Ovary (tissue), 9 donors: ENCODE results near the gene DHDH. TPM values are rescaled to one million over a fixed set of nuclear protein-coding genes. Genes with fewer than 3 reads are reported as not detected.
"Not testable (repeated sequence)": the region's sequence is repeated elsewhere in the genome, so short reads cannot be mapped to it uniquely, and the experiment has no call there.

Experiments
- DNase-seq, 5 donors: peaks; one replicate each; pipeline ENCODE4 v3.0.0-alpha.2; 2019 to 2020
- H3K27ac ChIP-seq, 2 donors: fragments of 200-600 bp; one replicate each; pipeline versions ENCODE4 v1.5.1 to v1.8.0; 2019 to 2022
- H3K27me3 ChIP-seq: fragments of 200-600 bp; one replicate; pipeline ENCODE4 v1.8.0; 2022
- H3K36me3 ChIP-seq: fragments of 200-600 bp; sonication (generic); one replicate; pipeline ENCODE4 v1.5.1; 2019
- H3K4me1 ChIP-seq: one replicate; pipeline ENCODE4 v1.8.1; 2013; ENCODE audit warnings: mild to moderate bottlenecking, moderate library complexity; ENCODE audit not compliant: insufficient read depth
- H3K4me3 ChIP-seq: fragments of 200-600 bp; sonication (generic); one replicate; pipeline ENCODE4 v1.5.1; 2017
- H3K9me3 ChIP-seq, 2 donors: fragments of 200-600 bp in 1 of 2; sonication (generic) in 1 of 2; one replicate each; pipeline versions ENCODE4 v1.5.1 to v1.8.1; 2013 to 2019; ENCODE audit warnings: mild to moderate bottlenecking in 1 of 2, moderate library complexity in 1 of 2
- CTCF ChIP-seq, 3 donors: fragments of 450-650 bp in 2 of 3; fragments of 200-600 bp in 1 of 3; IDR thresholded peaks; one replicate each; pipeline versions ENCODE4 v1.5.1 to v1.8.0; 2016 to 2022; ENCODE audit warnings: antibody characterized with exemption in 3 of 3, mild to moderate bottlenecking in 1 of 3
- EP300 ChIP-seq: sonication (generic); formaldehyde crosslinking; IDR thresholded peaks from one replicate; pipeline ENCODE4 v1.6.1; 2017; ENCODE audit warnings: antibody characterized with exemption
- POLR2A ChIP-seq: fragments of 450-650 bp; IDR thresholded peaks from one replicate; pipeline ENCODE4 v1.6.1; 2017; ENCODE audit warnings: antibody characterized with exemption, mild to moderate bottlenecking, moderate library complexity
- WGBS, 3 donors: extraction: QIAGEN DNeasy Blood & Tissue Kit in 1 of 3; methylation state at CpG; one replicate each; pipeline versions ENCODE4 v1.1.5 to v1.1.7; 2013 to 2017; 5-methylcytosine and 5-hydroxymethylcytosine counted together
- intact Hi-C, 4 donors: fragments of 100-400 bp; cut with DNase I; formaldehyde crosslinking; loops; one replicate each; pipeline versions ENCODE4 v1.11.0 to v1.15.1; 2022 to 2023
- polyA plus RNA-seq, 2 donors: library from polyadenylated mRNA; stranded (reverse); fragments of 200-250 nt in 1 of 2; fragments of 350-450 nt in 1 of 2; fragmentation: Illumina TruSeq in 1 of 2; extraction: RNeasy Lipid Tissue Mini Kit (QIAGEN cat#74804) in 1 of 2; gene quantifications; one replicate each; pipeline ENCODE4 v1.2.3, GENCODE V29; 2013 to 2014
- total RNA-seq, 7 donors: library from RNA; depleted of rRNA in 2 of 7; stranded (reverse); fragments of >200 nt in 2 of 7; fragmentation: NEBNext Ultra II Directional in 3 of 7; extraction: Animal tissue kit (Norgen Biotek cat#: 25700) in 3 of 7; gene quantifications; one replicate each; pipeline versions ENCODE4 v1.1.0 to v1.2.4, GENCODE V29; 2016 to 2023
- donor health status: DM: no; HTN: no; CAD: no; lungs with moderate emphysema.
- donor health status: DM: no; HTN: no; CAD: no.
- donor health status: Bipolar disorder and iron deficiency.
- donor health status: DM: yes; HTN: yes; CAD: no.
- donor health status: DM: no; HTN: no; CAD: no.
- donor health status: DM: yes; HTN: yes; CAD: no.

The DHDH gene
- total and polyA plus RNA-seq, 9 donors, result 0.28 to 0.78 (median 0.67) TPM; not detected in 4

GRCh38 chr19:48921721-48922500, 11.6 kb upstream of the DHDH start:
- intact Hi-C loops, result no loop called here
- no peaks in the 10 kb centered on the region for H3K4me1 ChIP-seq
- H3K27ac ChIP-seq, result no peak overlapping the region
- 85 to 90% (median 88%) methylated on average over 12 of the region's 12 CpGs for WGBS, 3 donors
- H3K36me3 ChIP-seq, result no peaks in the 10 kb centered on the region
- no peaks in the 10 kb centered on the region for H3K9me3 ChIP-seq
- DNase-seq, result no peak
- H3K27me3 ChIP-seq, result no peaks in the 10 kb centered on the region
- H3K4me3 ChIP-seq, result no peak overlapping the region
- TF ChIP-seq POLR2A, result no peak
- no peak for TF ChIP-seq CTCF (IDR thresholded peaks at IDR 0.05)
- no peak for TF ChIP-seq EP300

GRCh38 chr19:48922548-48923490, 10.7 kb upstream of the DHDH start:
- TF ChIP-seq POLR2A (no peak), CTCF (IDR thresholded peaks at IDR 0.05) (no peak), EP300 (no peak)
- no peak overlapping the region for H3K4me3 ChIP-seq
- no peaks in the 10 kb centered on the region for H3K9me3 ChIP-seq
- no peak for DNase-seq
- 81 to 84% (median 83%) methylated on average over 18 of the region's 18 CpGs for WGBS, 3 donors
- no peaks in the 10 kb centered on the region for H3K27me3 ChIP-seq
- H3K36me3 ChIP-seq, result no peaks in the 10 kb centered on the region
- no peak overlapping the region for H3K27ac ChIP-seq
- intact Hi-C loops, result no loop called here
- no peaks in the 10 kb centered on the region for H3K4me1 ChIP-seq

- TF ChIP-seq CTCF (IDR thresholded peaks at IDR 0.05), result no peak
- H3K36me3 ChIP-seq, result no peaks in the 10 kb centered on the region
- H3K4me3 ChIP-seq, result no peak overlapping the region
- DNase-seq, result no peak
- no peaks in the 10 kb centered on the region for H3K9me3 ChIP-seq
- H3K27ac ChIP-seq, result no peak overlapping the region
- intact Hi-C loops, result no loop called here
- no peaks in the 10 kb centered on the region for H3K4me1 ChIP-seq
- 76 to 81% (median 78%) methylated on average over 11 of the region's 11 CpGs for WGBS, 3 donors
- H3K27me3 ChIP-seq, result no peaks in the 10 kb centered on the region
Measured at GRCh38 chr19:48925240-48925843, 8.2 kb upstream of the DHDH start.

GRCh38 chr19:48925890-48926289, 7.6 kb upstream of the DHDH start:
- H3K27me3 ChIP-seq, H3K36me3 ChIP-seq, DNase-seq, H3K27ac ChIP-seq, H3K4me1 ChIP-seq, intact Hi-C loops, H3K9me3 ChIP-seq, H3K4me3 ChIP-seq: not testable (repeated sequence)
- WGBS, 3 donors, result 72 to 81% (median 75%) methylated on average over 8 of the region's 8 CpGs
